T follicular helper cell (primary cell): Measurements from ENCODE around the gene RFT1.

ENCODE experiments used
- DNase-seq: peaks from one replicate; pipeline ENCODE4 v3.0.0-alpha.2; 2020; ENCODE audit warnings: low read depth

The RFT1 gene

DNA sequence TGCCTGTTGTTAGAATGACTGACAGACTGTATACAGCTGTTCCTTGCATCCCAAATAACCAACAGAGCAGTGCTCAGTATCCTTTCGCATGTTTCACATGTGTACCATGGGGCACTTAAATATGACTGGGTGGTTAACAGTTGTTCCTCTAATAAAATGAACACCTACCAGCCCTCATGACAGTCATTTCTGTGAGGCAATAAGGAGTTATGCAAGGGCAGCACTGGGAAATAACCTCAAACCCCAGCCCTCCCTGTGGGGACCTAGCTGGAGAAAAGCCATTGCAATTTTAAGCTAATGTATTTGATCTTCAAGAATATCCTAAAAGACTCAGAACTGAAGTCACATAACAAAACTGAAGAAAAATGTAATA, 7.3 kb downstream of the RFT1 start:
- no peak for DNase-seq

DNA sequence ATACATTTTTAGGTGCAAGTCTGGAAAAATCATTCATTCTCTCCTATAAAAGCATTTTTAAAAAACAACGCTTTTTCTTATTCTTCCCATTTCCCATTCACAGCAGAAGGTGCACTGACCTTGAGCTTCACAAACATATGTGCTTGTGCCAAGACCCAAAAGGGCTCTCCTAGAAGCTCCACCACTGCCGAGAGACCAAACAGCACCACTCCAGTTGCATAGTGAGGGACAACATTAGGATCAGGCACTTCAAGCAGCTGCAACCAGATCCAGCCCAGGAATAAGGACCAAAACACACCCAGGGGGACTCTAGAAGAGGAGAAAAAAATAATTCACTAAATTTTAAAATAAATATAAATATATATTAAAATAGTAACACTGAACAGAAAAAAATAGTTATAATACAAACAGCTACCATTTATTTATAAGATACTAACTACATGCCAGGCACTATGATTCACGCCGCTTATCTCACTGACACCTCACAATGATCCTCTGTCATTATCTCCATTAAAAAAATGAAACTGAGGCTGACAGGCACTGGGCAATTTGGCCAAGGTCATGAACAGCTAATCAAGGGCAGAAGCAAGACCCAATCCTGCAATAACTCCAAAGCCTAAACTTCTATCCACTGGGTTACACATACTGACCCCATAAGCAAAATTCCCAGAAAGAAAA, 7.8 kb downstream of the RFT1 start:
- DNase-seq = no peak

DNA sequence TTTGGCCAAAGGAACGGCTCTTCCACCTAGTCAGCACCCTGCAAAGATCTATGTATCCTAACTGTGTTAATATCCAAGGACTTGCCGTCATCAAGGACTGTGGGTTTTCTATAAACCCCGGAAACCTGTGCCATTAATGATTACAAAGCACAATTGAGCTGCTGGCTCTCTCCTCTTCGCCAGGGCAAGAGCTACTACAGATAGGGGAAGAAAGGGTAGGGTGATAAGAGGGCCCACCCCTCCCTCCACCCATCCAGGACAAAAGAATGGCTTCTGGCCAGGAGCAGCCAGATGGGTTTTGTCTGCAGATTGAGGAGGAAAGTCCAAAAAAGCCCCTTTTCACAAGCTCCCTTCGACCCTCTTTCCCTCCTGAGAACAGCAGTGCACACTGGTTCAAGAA, 9.9 kb downstream of the RFT1 start:
- no peak for DNase-seq

DNA sequence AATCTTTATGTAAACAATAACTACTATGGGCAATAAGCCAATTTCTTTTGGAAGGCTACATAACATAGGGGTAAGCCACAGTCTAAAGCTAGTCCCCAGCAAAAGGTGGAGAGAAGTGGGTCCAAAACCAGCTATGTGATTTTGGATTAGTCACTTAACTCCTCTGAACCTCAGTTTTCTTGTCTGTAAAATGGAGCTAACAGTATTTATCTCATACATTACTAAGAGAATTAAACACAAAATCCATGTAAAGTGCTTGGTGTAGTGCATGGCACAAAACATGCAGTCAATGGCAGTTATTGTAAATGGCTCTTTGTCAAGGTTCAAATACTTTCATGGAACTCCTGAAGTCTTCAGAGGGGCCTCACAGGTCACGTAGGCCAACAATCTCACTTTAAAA, 13.3 kb downstream of the RFT1 start:
- DNase-seq = no peak

DNA sequence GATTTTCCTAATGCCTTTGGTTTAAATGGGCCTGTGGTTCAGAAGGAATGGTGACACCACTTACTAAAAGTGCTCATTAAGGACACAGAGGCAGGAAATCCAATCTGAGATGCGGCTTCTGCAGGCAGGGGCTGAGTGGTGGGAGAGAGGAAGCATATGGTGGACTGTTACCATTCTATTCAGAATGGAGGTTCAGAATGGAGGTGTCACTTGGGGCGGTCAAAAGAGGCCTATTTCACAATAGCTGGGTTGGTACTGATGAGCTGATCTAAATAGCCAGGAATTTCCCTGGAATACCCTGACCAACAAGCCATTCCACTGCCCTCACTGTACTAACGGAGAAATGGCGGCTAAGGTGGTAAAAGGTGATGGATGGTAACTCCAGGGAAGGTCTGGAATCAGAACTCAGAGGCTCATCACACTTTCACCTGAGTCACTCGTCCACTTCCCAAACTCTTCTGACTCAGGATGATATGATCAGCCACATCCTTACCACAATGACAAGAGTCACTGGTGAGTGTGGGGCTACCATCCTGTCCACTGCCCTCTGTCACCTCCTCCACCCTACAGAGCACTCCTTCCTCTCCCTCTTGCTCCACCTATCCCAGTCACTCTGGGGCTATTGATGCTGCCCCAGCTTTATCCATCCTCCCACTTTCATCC, 15.7 kb downstream of the RFT1 start:
- no peak for DNase-seq

DNA sequence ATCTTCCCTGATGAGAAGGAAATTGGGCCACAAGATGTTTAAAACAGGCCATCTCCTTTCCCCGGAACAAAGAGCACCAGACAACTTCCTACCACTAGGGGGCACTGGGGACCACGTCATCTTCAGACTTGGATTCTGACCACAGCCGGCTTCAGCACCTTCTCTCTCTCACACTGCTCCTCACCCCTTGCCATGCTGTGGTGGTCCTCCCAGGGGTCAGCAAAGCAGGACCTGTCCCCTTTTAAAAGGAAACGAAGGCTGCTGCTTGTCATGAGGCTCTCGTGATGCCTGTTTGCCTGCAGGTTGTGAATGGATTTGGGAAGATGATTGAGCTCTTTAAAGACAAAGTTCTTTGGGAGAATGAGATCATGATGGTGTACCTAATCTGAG, 16.2 kb downstream of the RFT1 start:
- DNase-seq = peak; percentile 69

DNA sequence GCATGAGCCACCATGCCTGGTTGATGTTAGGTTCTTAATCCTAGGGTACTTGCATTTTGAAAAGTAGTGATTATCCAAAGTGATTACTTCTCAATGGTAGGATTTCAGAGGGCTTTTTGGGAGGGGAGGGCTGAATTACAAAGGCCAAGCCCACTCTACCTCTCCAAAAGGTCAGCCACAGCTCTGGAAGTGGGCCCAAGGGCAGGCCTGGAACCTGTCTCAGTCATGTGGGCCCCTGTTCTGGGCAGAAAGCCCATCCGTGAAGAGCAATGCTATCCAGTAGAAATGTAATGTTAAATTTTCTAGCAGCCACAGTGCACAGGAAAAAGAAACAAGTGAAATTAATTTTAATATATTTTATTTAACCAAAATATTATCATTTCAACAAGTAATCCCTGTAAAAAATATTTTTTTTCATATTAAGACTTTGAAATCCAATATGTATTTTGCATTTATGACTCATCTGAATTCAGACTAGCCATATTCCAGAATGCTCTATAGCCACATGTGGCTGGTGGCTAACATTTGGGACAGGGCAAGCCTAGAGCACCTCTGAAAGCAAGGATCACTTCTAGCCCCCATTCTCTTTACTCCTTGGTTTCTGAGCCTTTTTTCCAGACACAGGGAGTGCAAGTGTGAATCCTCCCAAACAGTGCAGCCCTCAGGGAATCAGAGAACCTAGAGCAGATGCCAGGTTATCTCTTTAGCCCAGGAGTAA, 16.8 kb downstream of the RFT1 start:
- no peak for DNase-seq

DNA sequence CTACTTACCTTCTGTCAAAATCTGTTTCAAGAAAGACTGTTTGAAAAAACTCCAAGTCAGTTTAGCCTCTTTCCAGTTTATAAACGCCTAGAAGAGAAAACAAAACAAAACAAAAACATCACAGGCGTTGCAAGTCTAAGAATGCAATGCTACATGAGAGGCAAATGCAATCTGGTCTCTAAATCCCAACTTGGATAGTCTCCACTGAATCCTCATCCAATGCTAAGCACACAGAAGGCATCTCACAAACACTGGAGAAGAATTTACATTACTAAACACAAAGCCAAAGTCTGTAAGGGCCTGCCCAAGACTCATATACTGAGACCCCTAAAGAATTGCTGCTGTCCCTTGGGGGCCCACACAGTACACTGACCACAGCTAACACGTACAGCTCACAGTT, 18.4 kb downstream of the RFT1 start:
- no peak for DNase-seq

DNA sequence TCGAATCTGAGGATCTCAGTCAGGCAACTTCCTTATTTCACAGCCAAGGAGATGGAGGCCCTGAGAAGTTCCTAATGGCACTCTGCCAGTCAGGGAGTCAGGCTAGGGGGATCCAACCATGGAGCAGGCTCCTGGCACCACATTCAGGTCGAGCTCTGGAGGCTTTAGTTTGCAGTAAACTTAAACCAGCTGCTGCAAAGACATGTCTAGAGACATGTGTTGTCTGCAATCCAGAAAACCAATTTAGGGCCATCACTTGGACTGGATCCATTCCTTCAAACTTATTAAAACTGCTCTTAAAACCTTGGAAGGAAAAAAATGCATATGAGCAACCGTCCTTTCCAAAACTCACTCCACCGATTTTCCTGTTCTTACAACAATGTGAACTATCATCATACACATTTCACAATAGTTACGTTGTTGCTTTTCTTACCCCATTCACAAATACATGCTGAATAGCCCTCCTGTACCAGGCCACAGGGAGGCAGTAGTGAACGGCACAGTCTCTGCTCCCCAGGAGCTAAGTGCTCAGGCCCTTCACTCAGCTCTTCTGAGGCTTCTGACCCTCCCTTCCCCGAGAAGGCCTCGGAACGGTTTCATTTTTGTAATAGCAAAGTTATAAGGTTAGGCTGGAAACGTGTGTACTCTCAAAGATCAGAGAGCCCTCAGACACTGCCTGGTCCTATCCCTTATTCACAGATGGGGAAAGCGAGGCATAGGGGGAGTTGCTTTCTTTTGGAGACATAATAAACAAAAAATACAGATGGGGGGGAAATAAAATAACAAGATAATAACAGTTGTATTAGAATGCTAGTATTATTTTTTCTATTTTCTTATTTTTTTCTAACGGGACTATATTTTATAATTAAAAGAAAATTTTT, 20.1 kb downstream of the RFT1 start:
- peak; percentile 9 for DNase-seq

DNA sequence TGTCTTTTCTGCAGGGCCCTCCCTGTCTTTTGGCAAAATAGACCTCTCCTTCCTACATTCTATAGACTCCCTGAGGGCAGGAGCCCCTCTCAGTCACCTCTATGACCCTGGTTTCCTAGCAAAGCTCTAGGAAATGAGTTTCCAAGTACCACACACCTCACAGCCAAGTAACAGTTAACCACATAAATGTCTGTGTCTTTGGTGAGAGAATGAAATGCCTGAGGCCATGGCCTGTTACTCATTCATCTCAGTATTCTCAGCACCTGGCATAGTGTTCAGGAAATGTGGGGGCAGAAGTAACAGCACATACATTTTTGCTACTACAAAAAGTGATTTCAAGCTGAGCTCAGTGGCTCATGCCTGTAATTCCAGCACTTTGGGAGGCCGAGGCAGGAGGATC, 21.0 kb downstream of the RFT1 start:
- no peak for DNase-seq

DNA sequence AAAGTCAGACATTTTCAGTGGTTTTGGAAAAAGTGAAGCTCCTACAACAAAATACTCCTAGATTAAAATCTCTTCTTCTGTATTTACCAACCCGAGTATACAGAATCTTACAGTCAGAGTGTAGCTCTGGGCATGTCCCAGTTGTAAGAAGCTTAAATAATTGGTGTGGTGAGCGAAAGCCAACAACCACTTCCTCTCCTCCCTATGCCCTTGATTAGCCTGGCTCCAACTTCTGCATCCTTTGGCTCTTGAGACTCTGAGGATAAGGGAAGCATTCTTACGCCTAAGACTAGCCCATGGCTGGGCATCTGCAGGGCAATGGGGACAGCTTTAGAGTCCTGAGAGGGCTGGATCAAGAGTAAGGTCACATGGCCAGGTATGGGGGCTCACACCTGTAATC, 25.5 kb downstream of the RFT1 start:
- DNase-seq = no peak

DNA sequence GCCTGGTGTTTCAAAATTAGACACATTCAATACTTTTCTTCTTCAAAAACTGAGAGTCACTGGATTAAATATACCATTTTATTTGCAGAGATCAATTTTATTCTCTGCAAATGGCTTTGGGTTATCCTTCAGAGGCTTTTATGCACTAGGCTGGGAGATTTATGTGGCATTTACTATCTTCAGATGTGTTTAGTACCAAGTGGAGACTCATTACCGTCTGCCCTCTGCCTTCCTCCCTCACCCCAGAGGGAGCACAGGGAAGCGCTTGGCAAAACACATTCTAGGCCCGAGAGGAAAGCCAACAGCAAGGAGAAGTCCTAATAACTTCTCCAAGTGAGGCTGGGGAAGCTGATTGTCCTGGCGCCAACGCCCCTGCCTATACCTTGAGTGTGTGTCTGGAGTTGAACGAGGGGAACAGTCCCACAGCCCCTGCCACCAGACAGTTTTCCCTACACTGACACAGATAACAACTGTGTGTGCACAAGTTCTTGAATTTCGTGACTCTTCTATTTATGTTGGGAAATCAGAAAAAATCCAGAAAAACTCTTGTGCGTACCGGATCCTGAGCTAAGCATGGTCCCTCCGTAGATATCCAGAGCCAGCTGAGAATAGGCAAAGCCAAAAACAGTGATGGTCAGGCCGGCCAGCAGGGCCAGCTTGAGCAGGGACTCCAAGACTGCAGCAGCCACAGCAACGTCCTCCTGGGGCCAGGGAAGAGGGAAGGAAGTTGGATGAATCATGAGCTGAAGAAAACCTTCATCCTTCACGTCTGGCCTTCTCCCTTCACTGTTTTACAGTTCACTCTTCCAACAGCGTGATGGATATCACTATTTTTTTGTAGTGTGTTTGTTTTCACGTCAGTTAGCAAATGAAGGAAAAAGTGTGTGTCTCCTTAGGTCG, 26.6 kb downstream of the RFT1 start:
- DNase-seq = no peak

DNA sequence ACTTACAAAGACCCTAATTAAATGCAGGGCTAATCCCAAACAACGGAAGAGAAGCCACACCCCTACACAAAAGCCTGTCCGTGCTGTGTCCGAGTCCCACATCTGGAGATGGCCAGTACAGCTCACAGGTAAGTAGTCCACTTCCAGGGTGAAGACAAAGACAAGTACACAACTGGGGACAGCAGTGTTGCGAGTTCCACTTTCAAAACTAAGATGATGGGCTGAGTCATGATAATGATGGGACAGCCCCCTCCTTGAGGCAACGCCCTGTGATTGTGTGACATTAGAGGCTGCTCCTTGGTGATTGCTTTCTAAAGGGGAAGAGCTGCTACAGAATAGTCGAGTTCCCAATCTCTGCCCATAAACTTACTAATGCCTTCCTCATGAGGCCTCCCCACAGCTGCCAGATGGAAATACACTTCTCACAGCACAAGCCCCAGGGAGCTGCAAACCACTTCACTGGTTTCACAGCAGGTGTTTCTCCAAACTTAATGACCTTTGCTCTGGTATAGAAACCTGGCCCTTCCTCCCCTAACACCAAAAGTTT, 27.6 kb downstream of the RFT1 start:
- DNase-seq = no peak

DNA sequence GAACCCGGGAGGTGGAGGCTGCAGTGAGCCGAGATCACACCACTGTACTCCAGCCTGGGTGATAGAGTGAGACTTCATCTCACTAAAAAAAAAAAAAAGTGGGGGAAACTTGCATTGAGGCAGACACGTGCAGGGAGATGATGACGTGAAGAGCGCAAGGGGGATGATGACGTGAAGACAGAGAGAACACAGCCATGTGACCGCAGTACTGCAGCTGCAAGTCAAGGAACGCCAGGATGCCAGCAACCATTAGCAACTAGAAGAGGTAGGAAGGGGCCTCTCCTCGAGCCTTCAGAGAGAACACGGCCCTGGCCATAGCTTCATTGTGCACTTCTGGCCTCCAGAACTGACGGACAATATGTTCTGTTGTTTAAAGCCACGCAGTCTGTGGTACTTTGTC, 28.3 kb downstream of the RFT1 start:
- DNase-seq = no peak

DNA sequence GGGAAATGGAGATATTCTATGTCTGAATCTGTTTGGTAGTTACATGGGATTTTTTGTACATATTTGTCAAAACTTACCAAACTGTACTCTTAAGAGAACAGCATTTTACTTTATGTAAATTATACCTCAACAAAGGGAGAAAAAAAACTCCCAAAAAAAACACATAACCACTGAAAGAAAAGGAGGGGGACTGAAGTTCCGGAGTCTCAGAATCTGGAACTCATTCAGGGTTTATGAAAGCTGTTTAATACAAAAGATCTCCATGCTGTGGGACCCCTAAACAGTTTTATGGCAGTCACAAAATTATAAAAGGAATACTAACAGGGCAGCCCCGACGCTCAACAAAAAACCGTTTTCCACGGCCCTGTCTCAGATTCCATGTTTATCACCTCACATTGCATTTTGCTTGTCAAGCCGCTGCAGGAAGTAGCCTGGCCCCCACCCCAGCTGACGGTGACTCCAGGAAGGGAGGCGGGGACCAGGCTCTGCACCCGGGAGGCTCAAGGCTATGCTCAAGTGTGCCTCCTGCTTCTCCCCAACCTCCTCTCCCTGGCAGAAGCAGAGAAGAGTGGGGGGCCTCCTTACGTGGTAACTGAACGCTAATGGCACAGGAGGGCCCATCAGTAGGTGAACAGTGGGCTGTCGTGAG, 29.3 kb downstream of the RFT1 start:
- peak; percentile 7 for DNase-seq

DNA sequence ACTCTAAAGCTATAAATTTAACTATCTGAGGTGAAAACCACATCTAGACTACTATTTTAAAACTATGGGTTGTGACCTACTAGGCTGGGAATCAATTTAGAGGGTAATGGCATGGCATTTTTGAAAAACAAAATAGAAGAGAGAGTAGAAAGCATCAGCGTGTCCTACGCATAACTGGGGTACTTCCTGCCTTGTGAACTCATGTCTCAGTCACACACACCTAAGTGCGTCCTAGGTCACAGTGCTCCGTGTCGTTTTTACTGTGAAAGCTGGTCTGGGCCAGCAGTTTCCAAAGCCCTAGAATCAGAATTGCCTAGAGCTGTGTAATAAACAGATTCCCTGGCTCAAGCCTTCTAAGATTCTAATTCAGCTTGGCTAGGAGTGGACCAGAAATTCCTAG, 32.3 kb downstream of the RFT1 start:
- DNase-seq = no peak

DNA sequence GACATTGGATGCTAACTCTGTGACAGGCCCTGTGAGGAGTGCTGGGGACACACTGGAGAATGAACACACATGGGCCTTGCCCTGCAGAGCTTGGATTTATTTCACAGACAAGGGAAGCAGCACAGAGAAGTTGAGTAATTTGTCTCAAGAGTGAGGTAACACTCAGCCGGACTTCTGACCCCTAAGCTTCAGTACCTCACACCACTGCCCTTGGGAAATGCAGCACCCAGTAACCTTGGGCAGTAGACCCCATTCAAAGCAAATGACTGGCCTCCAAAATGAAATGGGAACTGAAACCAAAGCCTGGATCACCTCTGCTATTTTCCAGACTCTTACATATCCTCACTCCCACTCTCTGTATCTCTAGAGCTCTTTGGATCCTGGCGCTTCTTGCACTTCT, 37.3 kb downstream of the RFT1 start:
- DNase-seq = no peak

DNA sequence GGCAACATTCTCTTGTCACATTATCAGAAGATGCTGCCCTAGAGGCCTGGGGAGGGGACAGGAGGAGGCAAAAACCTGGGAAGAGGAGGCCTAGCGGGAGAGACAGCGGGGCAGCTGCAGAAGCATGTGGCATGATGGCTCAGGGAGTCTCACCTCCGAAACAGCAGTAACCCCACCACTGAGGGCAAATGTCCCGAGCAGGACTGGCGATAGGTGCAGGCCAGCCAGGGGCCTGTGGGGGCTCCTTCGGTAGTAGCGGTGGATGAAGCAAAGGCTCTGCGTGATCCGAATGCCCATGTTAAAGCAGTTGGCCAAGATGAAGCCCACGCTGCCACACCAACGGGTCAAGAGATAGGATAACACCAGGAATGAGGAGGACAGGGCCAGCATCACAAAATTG, 38.0 kb downstream of the RFT1 start:
- DNase-seq = no peak

DNA sequence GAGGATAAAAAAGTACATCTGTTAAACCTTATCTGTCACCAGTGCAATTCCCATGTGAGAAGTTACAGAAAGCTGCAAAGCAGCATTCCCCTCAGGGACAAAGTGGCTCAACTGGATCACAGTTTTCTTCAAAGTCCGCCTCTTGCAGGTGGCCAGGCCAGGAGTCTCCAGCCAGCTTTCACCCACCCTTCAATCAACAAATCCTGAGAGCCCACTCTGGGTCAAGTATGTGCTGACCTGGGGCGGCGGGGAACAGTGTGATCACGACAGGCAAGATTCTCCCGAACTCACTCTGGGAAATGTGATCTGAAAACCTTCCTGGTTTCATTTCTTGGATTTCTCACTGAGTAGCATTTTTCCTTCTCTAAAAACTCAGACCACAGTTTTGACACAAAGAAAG, 39.2 kb downstream of the RFT1 start:
- no peak for DNase-seq

DNA sequence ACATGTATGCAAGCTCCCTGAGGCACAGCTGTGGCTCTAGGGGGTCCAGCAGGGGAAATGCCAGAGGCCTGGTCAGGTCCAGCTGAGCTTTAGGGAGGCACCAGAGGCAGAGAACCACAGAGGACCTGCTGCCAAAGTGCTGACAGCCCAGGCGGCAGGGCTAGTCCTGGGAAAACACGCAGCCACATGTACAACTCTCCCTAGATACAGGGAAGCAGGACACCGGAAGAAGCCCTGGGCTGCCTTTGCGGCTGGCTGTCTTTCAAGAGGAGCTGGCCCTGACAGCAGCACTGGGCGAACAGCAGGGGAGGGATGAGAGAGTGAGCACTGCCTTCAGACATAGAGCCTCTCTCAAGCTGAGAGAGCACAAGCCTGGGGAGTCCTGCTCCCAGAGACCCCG, 40.7 kb downstream of the RFT1 start:
- no peak for DNase-seq

DNA sequence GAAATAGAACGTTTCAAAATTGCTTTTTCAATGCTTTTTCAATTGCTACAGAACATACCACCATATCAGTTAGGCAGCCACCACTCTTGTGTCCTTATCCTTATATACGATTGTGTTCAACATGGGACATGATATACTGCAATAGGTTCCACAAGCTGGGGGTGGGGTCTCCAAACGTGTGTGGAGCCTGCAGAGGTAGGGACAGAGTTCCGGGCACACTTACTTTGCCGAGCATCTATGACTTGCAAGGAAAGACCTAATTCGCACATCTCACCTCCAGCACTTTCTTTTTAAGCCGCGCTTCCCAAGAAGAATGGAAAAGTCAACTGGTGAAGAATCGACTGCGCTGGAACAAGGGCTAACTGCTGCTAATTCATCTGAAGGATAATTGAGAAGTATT, 44.8 kb downstream of the RFT1 start:
- no peak for DNase-seq
